GM23338 (cell line): ENCODE measurements around the gene PTRH1.

ENCODE experiments used
- CREB1 ChIP-seq: fragments of 250-450 bp; sonication (Bioruptor Pico); IDR thresholded peaks from 2 replicates; pipeline ENCODE4 v1.5.0; 2020; ENCODE audit warnings: low read depth, mild to moderate bottlenecking, moderate library complexity
- EZH2 ChIP-seq: fragments of 200-600 bp; sonication (generic); IDR thresholded peaks from one replicate; pipeline ENCODE4 v1.8.0; 2017; ENCODE audit warnings: antibody characterized with exemption, mild to moderate bottlenecking, low read depth; ENCODE audit not compliant: unreplicated experiment
- EZH2phosphoT487 ChIP-seq: fragments of 200-600 bp; sonication (generic); IDR thresholded peaks from one replicate; pipeline ENCODE4 v1.8.1; 2018; ENCODE audit warnings: antibody characterized with exemption; ENCODE audit not compliant: unreplicated experiment
- JUNB ChIP-seq: IDR thresholded peaks from one replicate; pipeline ENCODE4 v1.6.1; 2016; ENCODE audit warnings: antibody characterized with exemption; ENCODE audit not compliant: unreplicated experiment
- NANOG ChIP-seq: IDR thresholded peaks from 2 replicates; pipeline ENCODE4 v1.6.1; 2016; ENCODE audit warnings: antibody characterized with exemption, borderline replicate concordance
- POLR2AphosphoS5 ChIP-seq: IDR thresholded peaks from 2 replicates; pipeline ENCODE4 v1.6.1; 2016; ENCODE audit warnings: antibody characterized with exemption, low read depth
- ZNF114 ChIP-seq: fragments of 250-450 bp; sonication (Bioruptor Pico); IDR thresholded peaks from 2 replicates; pipeline ENCODE4 v1.5.0; 2020; ENCODE audit warnings: mild to moderate bottlenecking, moderate library complexity
- ZNF331 ChIP-seq: fragments of 250-450 bp; sonication (Bioruptor Pico); IDR thresholded peaks from 2 replicates; pipeline ENCODE4 v1.5.0; 2020; ENCODE audit warnings: low read depth, mild to moderate bottlenecking, moderate library complexity
- TF ChIP-seq, protein P1 (sequence below), 2 experiments: fragments of 200-600 bp in 1 of 2; sonication (generic) in 1 of 2; conservative IDR thresholded peaks; 2 replicates each; pipeline versions ENCODE4 v1.5.1 to v1.6.1; 2016 to 2017; ENCODE audit warnings: antibody characterized with exemption in 2 of 2, low read depth in 2 of 2, mild to moderate bottlenecking in 2 of 2, moderate library complexity in 1 of 2
- TF ChIP-seq, protein P2 (sequence below): IDR thresholded peaks from one replicate; pipeline ENCODE4 v1.6.1; 2018; ENCODE audit warnings: antibody characterized with exemption; ENCODE audit not compliant: unreplicated experiment
- TF ChIP-seq, protein P3 (sequence below): IDR thresholded peaks from 2 replicates; pipeline ENCODE4 v1.6.1; 2016; ENCODE audit warnings: antibody characterized with exemption

DNA sequence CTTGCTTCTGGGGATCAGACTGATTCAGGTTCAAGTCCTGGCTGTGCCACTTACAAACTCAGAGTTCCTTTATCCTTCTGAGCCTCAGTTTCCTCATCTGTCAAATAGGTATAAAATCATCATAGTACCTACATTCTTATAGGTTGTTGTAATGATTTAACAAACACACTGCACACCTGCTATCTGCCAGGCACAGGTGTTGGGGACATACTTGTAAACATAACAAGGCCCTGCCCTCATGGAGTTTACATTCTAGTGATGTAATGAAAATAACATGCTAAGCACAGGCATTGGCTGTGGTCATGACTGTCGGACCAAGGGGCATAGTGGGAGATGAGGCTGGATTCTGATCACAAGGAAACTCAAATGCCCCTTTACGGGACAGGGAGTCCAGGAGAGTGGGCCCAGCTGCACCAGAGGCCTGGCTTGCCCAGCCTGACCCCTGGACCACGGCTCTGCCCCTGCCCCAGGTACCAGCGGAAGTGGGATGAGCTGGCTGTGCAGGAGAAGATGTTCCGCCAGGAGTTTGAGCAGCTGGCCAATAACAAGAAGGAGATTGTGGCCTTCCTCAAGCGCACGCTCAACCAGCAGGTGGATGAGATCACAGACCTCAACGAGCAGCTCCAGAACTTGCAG lies 6.4 kb downstream of the PTRH1 start:
- TF ChIP-seq, protein P1, sequence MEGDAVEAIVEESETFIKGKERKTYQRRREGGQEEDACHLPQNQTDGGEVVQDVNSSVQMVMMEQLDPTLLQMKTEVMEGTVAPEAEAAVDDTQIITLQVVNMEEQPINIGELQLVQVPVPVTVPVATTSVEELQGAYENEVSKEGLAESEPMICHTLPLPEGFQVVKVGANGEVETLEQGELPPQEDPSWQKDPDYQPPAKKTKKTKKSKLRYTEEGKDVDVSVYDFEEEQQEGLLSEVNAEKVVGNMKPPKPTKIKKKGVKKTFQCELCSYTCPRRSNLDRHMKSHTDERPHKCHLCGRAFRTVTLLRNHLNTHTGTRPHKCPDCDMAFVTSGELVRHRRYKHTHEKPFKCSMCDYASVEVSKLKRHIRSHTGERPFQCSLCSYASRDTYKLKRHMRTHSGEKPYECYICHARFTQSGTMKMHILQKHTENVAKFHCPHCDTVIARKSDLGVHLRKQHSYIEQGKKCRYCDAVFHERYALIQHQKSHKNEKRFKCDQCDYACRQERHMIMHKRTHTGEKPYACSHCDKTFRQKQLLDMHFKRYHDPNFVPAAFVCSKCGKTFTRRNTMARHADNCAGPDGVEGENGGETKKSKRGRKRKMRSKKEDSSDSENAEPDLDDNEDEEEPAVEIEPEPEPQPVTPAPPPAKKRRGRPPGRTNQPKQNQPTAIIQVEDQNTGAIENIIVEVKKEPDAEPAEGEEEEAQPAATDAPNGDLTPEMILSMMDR (conservative IDR thresholded peaks at IDR 0.05; ENCODE audit: low read depth in 2 of 2) = no peak
- TF ChIP-seq EZH2 = no peak
- no peak for TF ChIP-seq POLR2AphosphoS5
- TF ChIP-seq CREB1 (CRISPR knock-in tag) = no peak
- no peak for TF ChIP-seq NANOG
- TF ChIP-seq, protein P2, sequence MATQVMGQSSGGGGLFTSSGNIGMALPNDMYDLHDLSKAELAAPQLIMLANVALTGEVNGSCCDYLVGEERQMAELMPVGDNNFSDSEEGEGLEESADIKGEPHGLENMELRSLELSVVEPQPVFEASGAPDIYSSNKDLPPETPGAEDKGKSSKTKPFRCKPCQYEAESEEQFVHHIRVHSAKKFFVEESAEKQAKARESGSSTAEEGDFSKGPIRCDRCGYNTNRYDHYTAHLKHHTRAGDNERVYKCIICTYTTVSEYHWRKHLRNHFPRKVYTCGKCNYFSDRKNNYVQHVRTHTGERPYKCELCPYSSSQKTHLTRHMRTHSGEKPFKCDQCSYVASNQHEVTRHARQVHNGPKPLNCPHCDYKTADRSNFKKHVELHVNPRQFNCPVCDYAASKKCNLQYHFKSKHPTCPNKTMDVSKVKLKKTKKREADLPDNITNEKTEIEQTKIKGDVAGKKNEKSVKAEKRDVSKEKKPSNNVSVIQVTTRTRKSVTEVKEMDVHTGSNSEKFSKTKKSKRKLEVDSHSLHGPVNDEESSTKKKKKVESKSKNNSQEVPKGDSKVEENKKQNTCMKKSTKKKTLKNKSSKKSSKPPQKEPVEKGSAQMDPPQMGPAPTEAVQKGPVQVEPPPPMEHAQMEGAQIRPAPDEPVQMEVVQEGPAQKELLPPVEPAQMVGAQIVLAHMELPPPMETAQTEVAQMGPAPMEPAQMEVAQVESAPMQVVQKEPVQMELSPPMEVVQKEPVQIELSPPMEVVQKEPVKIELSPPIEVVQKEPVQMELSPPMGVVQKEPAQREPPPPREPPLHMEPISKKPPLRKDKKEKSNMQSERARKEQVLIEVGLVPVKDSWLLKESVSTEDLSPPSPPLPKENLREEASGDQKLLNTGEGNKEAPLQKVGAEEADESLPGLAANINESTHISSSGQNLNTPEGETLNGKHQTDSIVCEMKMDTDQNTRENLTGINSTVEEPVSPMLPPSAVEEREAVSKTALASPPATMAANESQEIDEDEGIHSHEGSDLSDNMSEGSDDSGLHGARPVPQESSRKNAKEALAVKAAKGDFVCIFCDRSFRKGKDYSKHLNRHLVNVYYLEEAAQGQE = no peak
- no peak for TF ChIP-seq JUNB
- TF ChIP-seq EZH2phosphoT487 = no peak
- TF ChIP-seq ZNF114 (CRISPR knock-in tag) = no peak
- TF ChIP-seq, protein P3, sequence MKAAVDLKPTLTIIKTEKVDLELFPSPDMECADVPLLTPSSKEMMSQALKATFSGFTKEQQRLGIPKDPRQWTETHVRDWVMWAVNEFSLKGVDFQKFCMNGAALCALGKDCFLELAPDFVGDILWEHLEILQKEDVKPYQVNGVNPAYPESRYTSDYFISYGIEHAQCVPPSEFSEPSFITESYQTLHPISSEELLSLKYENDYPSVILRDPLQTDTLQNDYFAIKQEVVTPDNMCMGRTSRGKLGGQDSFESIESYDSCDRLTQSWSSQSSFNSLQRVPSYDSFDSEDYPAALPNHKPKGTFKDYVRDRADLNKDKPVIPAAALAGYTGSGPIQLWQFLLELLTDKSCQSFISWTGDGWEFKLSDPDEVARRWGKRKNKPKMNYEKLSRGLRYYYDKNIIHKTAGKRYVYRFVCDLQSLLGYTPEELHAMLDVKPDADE = no peak
- TF ChIP-seq ZNF331 (CRISPR knock-in tag) = no peak
